ENCODE data around the gene LIPT2. TPM values are rescaled to one million over a fixed set of nuclear protein-coding genes. Genes with fewer than 3 reads are reported as not detected.

Gene LIPT2
- total RNA-seq, 3 donors from 2014 or later: 3.2 to 4.8 (median 4.1) TPM

- H3K9me3 ChIP-seq: no peaks in the 10 kb centered on the region
- DNase-seq (no peak), ATAC-seq (no peak)
- H3K4me3 ChIP-seq: no peak overlapping the region
- intact Hi-C loops (cut with DNase I, micrococcal nuclease): no loop called here
- H3K4me1 ChIP-seq (ENCODE audit: low read depth): no peaks in the 10 kb centered on the region
- no peak for TF ChIP-seq CTCF (IDR thresholded peaks at IDR 0.05)
- H3K36me3 ChIP-seq (ENCODE audit: low read depth): no peaks in the 10 kb centered on the region
These were observed 33.9 kb downstream of the LIPT2 start for GRCh38 chr11:74459584-74459983.

- H3K36me3 ChIP-seq (ENCODE audit: low read depth): no peaks in the 10 kb centered on the region
- no peaks in the 10 kb centered on the region for H3K4me1 ChIP-seq (ENCODE audit: low read depth)
- ATAC-seq: no peak
- no peak for DNase-seq
- intact Hi-C loops (cut with DNase I, micrococcal nuclease): no loop called here
- no peak overlapping the region for H3K4me3 ChIP-seq
- no peak for TF ChIP-seq CTCF (IDR thresholded peaks at IDR 0.05)
- no peaks in the 10 kb centered on the region for H3K9me3 ChIP-seq
These were observed 36.2 kb downstream of the LIPT2 start for GRCh38 chr11:74457356-74457755.

- DNase-seq (peak; percentile 66 to 88 (median 81)), ATAC-seq (peak; percentile 83)
- Histone ChIP-seq H3K9me3 (no peaks in the 10 kb centered on the region), H3K4me3 (no peak overlapping the region), H3K36me3 (ENCODE audit: low read depth) (no peaks in the 10 kb centered on the region), H3K4me1 (ENCODE audit: low read depth) (no peaks in the 10 kb centered on the region)
- intact Hi-C loops (cut with DNase I, micrococcal nuclease): loop anchor here in 1 of 2 donors (5.0 kb wide), 2 partner anchors 61 to 289 kb away; no protein-coding TSS in a partner anchor
- peak; percentile 72 for TF ChIP-seq CTCF (IDR thresholded peaks at IDR 0.05)
These were observed 40.0 kb downstream of the LIPT2 start for GRCh38 chr11:74453373-74453975.

GRCh38 chr11:74452366-74452765 is 41.2 kb downstream of the LIPT2 start:
- Histone ChIP-seq H3K36me3 (ENCODE audit: low read depth) (no peaks in the 10 kb centered on the region), H3K4me1 (ENCODE audit: low read depth) (no peaks in the 10 kb centered on the region), H3K4me3 (no peak overlapping the region), H3K9me3 (no peaks in the 10 kb centered on the region)
- no peak for TF ChIP-seq CTCF (IDR thresholded peaks at IDR 0.05)
- DNase-seq (no peak), ATAC-seq (no peak)
- intact Hi-C loops (cut with DNase I, micrococcal nuclease): loop anchor here in 1 of 2 donors (5.0 kb wide), 2 partner anchors 60 to 290 kb away; no protein-coding TSS in a partner anchor

- DNase-seq (no peak), ATAC-seq (no peak)
- Histone ChIP-seq H3K4me3 (no peak overlapping the region), H3K9me3 (no peaks in the 10 kb centered on the region), H3K4me1 (ENCODE audit: low read depth) (no peaks in the 10 kb centered on the region), H3K36me3 (ENCODE audit: low read depth) (no peaks in the 10 kb centered on the region)
- no peak for TF ChIP-seq CTCF (IDR thresholded peaks at IDR 0.05)
- intact Hi-C loops (cut with DNase I, micrococcal nuclease): loop anchor here in 1 of 2 donors (5.0 kb wide), 2 partner anchors 58 to 292 kb away; no protein-coding TSS in a partner anchor
These were observed 43.2 kb downstream of the LIPT2 start for GRCh38 chr11:74450318-74450717.
